GM19035 (cell line): Measurements from ENCODE around the gene SUMF1.

ENCODE experiments used
- ATAC-seq: cut with Tn5 transposase; IDR thresholded peaks from one replicate; pipeline ENCODE4 v1.9.1; 2021; ENCODE audit not compliant: unreplicated experiment

SUMF1 gene

GRCh38 chr3:4394567-4394966 lies 72.5 kb downstream of the SUMF1 start:
- ATAC-seq, result no peak

GRCh38 chr3:4394048-4394447 lies 73.0 kb downstream of the SUMF1 start:
- no peak for ATAC-seq

GRCh38 chr3:4392992-4393391 lies 74.1 kb downstream of the SUMF1 start:
- no peak for ATAC-seq

- peak; percentile 63 for ATAC-seq
These were observed 79.6 kb downstream of the SUMF1 start for GRCh38 chr3:4387210-4388204.

GRCh38 chr3:4385201-4385600 lies 81.9 kb downstream of the SUMF1 start:
- no peak for ATAC-seq

- no peak for ATAC-seq
These were observed 87.1 kb downstream of the SUMF1 start for GRCh38 chr3:4380013-4380412.

GRCh38 chr3:4376499-4376898 lies 90.6 kb downstream of the SUMF1 start:
- ATAC-seq, result no peak

- ATAC-seq, result no peak
These were observed 91.2 kb downstream of the SUMF1 start for GRCh38 chr3:4375911-4376310.

- no peak for ATAC-seq
These were observed 93.4 kb downstream of the SUMF1 start for GRCh38 chr3:4373669-4374068.

- no peak for ATAC-seq
These were observed 104.5 kb downstream of the SUMF1 start for GRCh38 chr3:4362523-4362922.

GRCh38 chr3:4360817-4361216 lies 106.3 kb downstream of the SUMF1 start:
- no peak for ATAC-seq

- ATAC-seq, result no peak
These were observed 107.1 kb downstream of the SUMF1 start for GRCh38 chr3:4359805-4360502.

GRCh38 chr3:4358273-4358672 lies 108.8 kb downstream of the SUMF1 start:
- ATAC-seq, result no peak

- ATAC-seq, result no peak
These were observed 110.3 kb downstream of the SUMF1 start for GRCh38 chr3:4356546-4357410.

GRCh38 chr3:4356220-4356540 lies 110.9 kb downstream of the SUMF1 start:
- no peak for ATAC-seq

- ATAC-seq, result no peak
These were observed 111.5 kb downstream of the SUMF1 start for GRCh38 chr3:4355401-4356219.

GRCh38 chr3:4351872-4352271 lies 115.2 kb downstream of the SUMF1 start:
- ATAC-seq, result no peak

- peak; percentile 34 for ATAC-seq
These were observed 115.8 kb downstream of the SUMF1 start for GRCh38 chr3:4351164-4351855.

GRCh38 chr3:4350789-4351163 lies 116.3 kb downstream of the SUMF1 start:
- ATAC-seq, result peak; percentile 83

GRCh38 chr3:4343258-4343657 lies 123.8 kb downstream of the SUMF1 start:
- ATAC-seq, result no peak
